LHCN-M2 (cell line): Measurements from ENCODE around the gene PLS3. TPM values are rescaled to one million over a fixed set of nuclear protein-coding genes. Genes with fewer than 3 reads are reported as not detected.
A peak's percentile ranks its signal among the peaks of the same experiment; 100 is the strongest.

Experiments used
- DNase-seq: peaks from one replicate; pipeline ENCODE4 v3.0.0-alpha.2; 2012; ENCODE audit warnings: low read depth
- total RNA-seq: library from RNA; depleted of rRNA; stranded (reverse); fragments of >200 nt; gene quantifications from 2 replicates; pipeline ENCODE4 v1.2.3, GENCODE V29; 2014

PLS3 gene
- total RNA-seq, 1 experiment from 2014 or later, result 108 TPM

GRCh38 chrX:115571712-115572111 is 10.7 kb downstream of the PLS3 start:
- no peak for DNase-seq

- DNase-seq, result no peak
These were observed 12.2 kb downstream of the PLS3 start for GRCh38 chrX:115573185-115573584.

- DNase-seq, result no peak
These were observed 15.7 kb downstream of the PLS3 start for GRCh38 chrX:115576676-115577075.

GRCh38 chrX:115579327-115579726 is 18.4 kb downstream of the PLS3 start:
- no peak for DNase-seq

GRCh38 chrX:115579786-115580294 is 18.9 kb downstream of the PLS3 start:
- DNase-seq, result no peak

GRCh38 chrX:115581759-115582615 is 21.0 kb downstream of the PLS3 start:
- no peak for DNase-seq

- no peak for DNase-seq
These were observed 21.9 kb downstream of the PLS3 start for GRCh38 chrX:115582616-115583495.

GRCh38 chrX:115583496-115584004 is 22.6 kb downstream of the PLS3 start:
- DNase-seq, result peak; percentile 67

GRCh38 chrX:115584696-115585095 is 23.7 kb downstream of the PLS3 start:
- DNase-seq, result peak; percentile 79

- no peak for DNase-seq
These were observed 27.2 kb downstream of the PLS3 start for GRCh38 chrX:115588179-115588578.

GRCh38 chrX:115589419-115589818 is 28.4 kb downstream of the PLS3 start:
- DNase-seq, result no peak

- DNase-seq, result no peak
These were observed 30.4 kb downstream of the PLS3 start for GRCh38 chrX:115591420-115591819.

GRCh38 chrX:115591856-115592842 is 31.2 kb downstream of the PLS3 start:
- no peak for DNase-seq

- peak; percentile 46 for DNase-seq
These were observed 32.2 kb downstream of the PLS3 start for GRCh38 chrX:115592997-115593734.

GRCh38 chrX:115595049-115595448 is 34.1 kb downstream of the PLS3 start:
- DNase-seq, result no peak

GRCh38 chrX:115598556-115598955 is 37.6 kb downstream of the PLS3 start:
- no peak for DNase-seq

GRCh38 chrX:115602308-115602707 is 41.3 kb downstream of the PLS3 start:
- DNase-seq, result no peak

- no peak for DNase-seq
These were observed 41.9 kb downstream of the PLS3 start for GRCh38 chrX:115602729-115603389.

- no peak for DNase-seq
These were observed 42.6 kb downstream of the PLS3 start for GRCh38 chrX:115603534-115604074.
